Breast epithelium (tissue), 4 donors: Measurements from ENCODE around the gene TNFRSF8. TPM values are rescaled to one million over a fixed set of nuclear protein-coding genes. Genes with fewer than 3 reads are reported as not detected.

Experiments
- DNase-seq, 2 donors: peaks; one replicate each; pipeline ENCODE4 v3.0.0-alpha.2; 2019; ENCODE audit warnings: low spot score in 2 of 2
- H3K27ac ChIP-seq, 2 donors: fragments of 200-600 bp; sonication (generic) in 1 of 2; one replicate each; pipeline ENCODE4 v1.5.1; 2016 to 2019; ENCODE audit warnings: mild to moderate bottlenecking in 1 of 2
- H3K27me3 ChIP-seq, 2 donors: fragments of 200-600 bp; sonication (generic) in 1 of 2; one replicate each; pipeline versions ENCODE4 v1.5.1 to v1.6.0; 2017 to 2019; ENCODE audit warnings: control low read depth in 1 of 2, mild to moderate bottlenecking in 1 of 2
- H3K36me3 ChIP-seq: fragments of 200-600 bp; one replicate; pipeline ENCODE4 v1.5.1; 2019
- H3K4me1 ChIP-seq, 2 donors: fragments of 200-600 bp; sonication (generic); one replicate each; pipeline ENCODE4 v1.5.1; 2016 to 2019; ENCODE audit warnings: control low read depth in 1 of 2
- H3K4me3 ChIP-seq, 3 donors: fragments of 200-600 bp; sonication (generic); 1 replicate in 2 of 3; 2 replicates in 1 of 3; pipeline ENCODE4 v1.5.1; 2016 to 2019; ENCODE audit warnings: mild to moderate bottlenecking in 3 of 3, moderate library complexity in 2 of 3
- H3K9me3 ChIP-seq, 2 donors: fragments of 200-600 bp; sonication (generic) in 1 of 2; one replicate each; pipeline ENCODE4 v1.5.1; 2016 to 2019; ENCODE audit warnings: control low read depth in 1 of 2
- POLR2A ChIP-seq: fragments of 450-650 bp; IDR thresholded peaks from one replicate; pipeline ENCODE4 v1.6.1; 2016; ENCODE audit warnings: antibody characterized with exemption, mild to moderate bottlenecking, moderate library complexity
- POLR2AphosphoS5 ChIP-seq, 3 donors: sonication (generic); formaldehyde crosslinking; IDR thresholded peaks; one replicate each; pipeline ENCODE4 v1.6.1; 2017; ENCODE audit warnings: antibody characterized with exemption in 3 of 3
- intact Hi-C: fragments of 100-400 bp; cut with DNase I; formaldehyde crosslinking; loops from one replicate; pipeline ENCODE4 v1.15.1; 2023; ENCODE audit warnings: low total_unique reads
- total RNA-seq, 3 donors: library from RNA; depleted of rRNA; stranded (reverse); fragments of >200 nt; gene quantifications; one replicate each; pipeline ENCODE4 v1.1.0, GENCODE V29; 2016
- TF ChIP-seq, protein P1 (sequence below), 3 donors: fragments of 450-650 bp; IDR thresholded peaks; one replicate each; pipeline ENCODE4 v1.5.1; 2016 to 2017; ENCODE audit warnings: antibody characterized with exemption in 3 of 3, mild to moderate bottlenecking in 3 of 3, moderate library complexity in 3 of 3

Gene TNFRSF8
- total RNA-seq, 3 donors from 2014 or later = 0.88 to 2.3 (median 1.6) TPM

- DNase-seq = no peak
- intact Hi-C loops = loop anchor here (2.0 kb wide), 1 partner anchor 53 kb away; no protein-coding TSS in a partner anchor
- TF ChIP-seq, protein P1, sequence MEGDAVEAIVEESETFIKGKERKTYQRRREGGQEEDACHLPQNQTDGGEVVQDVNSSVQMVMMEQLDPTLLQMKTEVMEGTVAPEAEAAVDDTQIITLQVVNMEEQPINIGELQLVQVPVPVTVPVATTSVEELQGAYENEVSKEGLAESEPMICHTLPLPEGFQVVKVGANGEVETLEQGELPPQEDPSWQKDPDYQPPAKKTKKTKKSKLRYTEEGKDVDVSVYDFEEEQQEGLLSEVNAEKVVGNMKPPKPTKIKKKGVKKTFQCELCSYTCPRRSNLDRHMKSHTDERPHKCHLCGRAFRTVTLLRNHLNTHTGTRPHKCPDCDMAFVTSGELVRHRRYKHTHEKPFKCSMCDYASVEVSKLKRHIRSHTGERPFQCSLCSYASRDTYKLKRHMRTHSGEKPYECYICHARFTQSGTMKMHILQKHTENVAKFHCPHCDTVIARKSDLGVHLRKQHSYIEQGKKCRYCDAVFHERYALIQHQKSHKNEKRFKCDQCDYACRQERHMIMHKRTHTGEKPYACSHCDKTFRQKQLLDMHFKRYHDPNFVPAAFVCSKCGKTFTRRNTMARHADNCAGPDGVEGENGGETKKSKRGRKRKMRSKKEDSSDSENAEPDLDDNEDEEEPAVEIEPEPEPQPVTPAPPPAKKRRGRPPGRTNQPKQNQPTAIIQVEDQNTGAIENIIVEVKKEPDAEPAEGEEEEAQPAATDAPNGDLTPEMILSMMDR (IDR thresholded peaks at IDR 0.05) = no peak
- TF ChIP-seq POLR2A (no peak), POLR2AphosphoS5 (IDR thresholded peaks at IDR 0.05) (no peak)
- H3K4me3 ChIP-seq = no peak overlapping the region
- no peaks in the 10 kb centered on the region for H3K9me3 ChIP-seq
- peaks cover 0 to 5% of the 10 kb centered on the region in 2 donors for H3K4me1 ChIP-seq
- peaks cover 3 to 35% of the 10 kb centered on the region in 2 donors for H3K27me3 ChIP-seq
- peak overlapping the region in 1 of 2 donors; percentile 35 for H3K27ac ChIP-seq
- no peaks in the 10 kb centered on the region for H3K36me3 ChIP-seq
Observed at GRCh38 chr1:12067900-12068821, 5.1 kb downstream of the TNFRSF8 start.

GRCh38 chr1:12069623-12070244 lies 6.6 kb downstream of the TNFRSF8 start:
- Histone ChIP-seq H3K9me3 (no peaks in the 10 kb centered on the region), H3K27ac (no peak overlapping the region), H3K27me3 (peaks cover 0 to 20% of the 10 kb centered on the region in 2 donors), H3K4me3 (no peak overlapping the region), H3K36me3 (no peaks in the 10 kb centered on the region), H3K4me1 (no peaks in the 10 kb centered on the region)
- intact Hi-C loops = no loop called here
- TF ChIP-seq POLR2A (no peak), POLR2AphosphoS5 (IDR thresholded peaks at IDR 0.05) (no peak)
- TF ChIP-seq, protein P1 (IDR thresholded peaks at IDR 0.05) = no peak
- DNase-seq = no peak

DNA sequence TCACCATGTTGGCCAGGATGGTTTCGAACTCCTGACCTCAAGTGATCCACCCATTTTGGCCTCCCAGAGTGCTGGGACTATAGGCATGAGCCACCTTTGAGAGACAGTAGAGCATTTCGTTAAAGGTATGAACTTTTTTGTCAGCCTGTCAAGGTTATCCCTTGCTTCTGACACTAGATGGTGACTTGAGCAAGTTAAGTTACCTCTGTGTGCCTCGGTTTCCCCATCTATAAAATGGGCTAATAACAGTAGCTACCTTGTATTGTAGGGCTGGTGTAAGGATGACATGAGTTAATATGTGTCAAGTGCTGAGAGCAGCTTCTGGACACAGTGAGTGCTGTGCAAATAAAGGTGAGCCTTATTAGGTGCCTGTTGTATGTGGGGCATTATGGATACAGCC lies 8.8 kb downstream of the TNFRSF8 start:
- TF ChIP-seq POLR2A = no peak
- TF ChIP-seq POLR2AphosphoS5 (IDR thresholded peaks at IDR 0.05) = no peak
- TF ChIP-seq, protein P1 (IDR thresholded peaks at IDR 0.05) = no peak
- H3K27me3 ChIP-seq = peaks cover 0 to 15% of the 10 kb centered on the region in 2 donors
- DNase-seq = no peak
- no peaks in the 10 kb centered on the region for H3K4me1 ChIP-seq
- H3K36me3 ChIP-seq = no peaks in the 10 kb centered on the region
- no peak overlapping the region for H3K4me3 ChIP-seq
- intact Hi-C loops = no loop called here
- no peaks in the 10 kb centered on the region for H3K9me3 ChIP-seq
- H3K27ac ChIP-seq = no peak overlapping the region

DNA sequence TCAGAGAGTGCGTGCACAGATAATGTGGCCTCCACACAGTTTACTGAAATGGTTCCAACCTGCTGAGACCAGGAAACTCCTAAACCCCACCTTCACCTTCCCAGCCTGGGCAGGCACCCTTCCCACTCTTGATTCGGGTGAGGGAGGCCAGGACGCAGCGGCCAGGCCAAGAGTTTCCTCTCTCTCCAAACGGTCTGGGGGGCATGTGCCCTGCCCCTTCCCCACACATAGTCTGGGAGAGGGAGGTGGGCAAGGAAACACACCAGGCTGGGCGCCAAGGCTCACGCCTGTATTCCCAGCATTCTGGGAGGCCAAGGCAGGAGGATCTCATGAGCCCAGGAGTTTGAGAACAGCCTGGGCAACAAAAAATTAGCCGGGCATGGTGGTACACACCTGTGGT lies 9.6 kb downstream of the TNFRSF8 start:
- peaks cover 0 to 9% of the 10 kb centered on the region in 2 donors for H3K27me3 ChIP-seq
- no peak overlapping the region for H3K27ac ChIP-seq
- H3K36me3 ChIP-seq = no peaks in the 10 kb centered on the region
- no peak overlapping the region for H3K4me3 ChIP-seq
- TF ChIP-seq POLR2A = no peak
- TF ChIP-seq POLR2AphosphoS5 (IDR thresholded peaks at IDR 0.05) = no peak
- TF ChIP-seq, protein P1 (IDR thresholded peaks at IDR 0.05) = no peak
- intact Hi-C loops = no loop called here
- no peaks in the 10 kb centered on the region for H3K4me1 ChIP-seq
- H3K9me3 ChIP-seq = no peaks in the 10 kb centered on the region
- no peak for DNase-seq

DNA sequence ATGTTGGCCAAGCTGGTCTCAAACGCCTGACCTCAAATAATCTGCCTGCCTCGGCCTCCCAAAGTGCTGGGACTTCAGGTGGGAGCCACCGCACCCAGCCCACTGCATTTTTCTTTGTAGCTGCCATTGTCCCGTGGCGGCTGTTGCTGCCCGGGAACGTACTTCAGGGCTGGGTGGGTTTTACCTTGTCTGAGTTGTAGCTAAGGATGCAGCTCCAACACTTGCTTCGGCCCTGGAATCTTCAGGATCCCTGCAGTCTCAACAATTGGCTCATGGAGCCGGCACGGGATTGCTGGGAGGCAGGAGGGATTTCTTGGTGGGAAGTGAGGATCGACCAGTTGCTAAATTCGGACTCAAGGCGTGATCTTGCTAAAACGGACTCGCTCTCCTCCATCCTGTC lies 10.7 kb downstream of the TNFRSF8 start:
- no peaks in the 10 kb centered on the region for H3K27me3 ChIP-seq
- no peaks in the 10 kb centered on the region for H3K9me3 ChIP-seq
- no peaks in the 10 kb centered on the region for H3K4me1 ChIP-seq
- no peaks in the 10 kb centered on the region for H3K36me3 ChIP-seq
- H3K4me3 ChIP-seq = no peak overlapping the region
- DNase-seq = no peak
- intact Hi-C loops = no loop called here
- no peak overlapping the region for H3K27ac ChIP-seq
- TF ChIP-seq POLR2A = no peak
- TF ChIP-seq, protein P1 (IDR thresholded peaks at IDR 0.05) = no peak
- TF ChIP-seq POLR2AphosphoS5 (IDR thresholded peaks at IDR 0.05) = no peak
